ENCODE data around the gene IBSP.
A peak's percentile ranks its signal among the peaks of the same experiment; 100 is the strongest.

The IBSP gene

DNA sequence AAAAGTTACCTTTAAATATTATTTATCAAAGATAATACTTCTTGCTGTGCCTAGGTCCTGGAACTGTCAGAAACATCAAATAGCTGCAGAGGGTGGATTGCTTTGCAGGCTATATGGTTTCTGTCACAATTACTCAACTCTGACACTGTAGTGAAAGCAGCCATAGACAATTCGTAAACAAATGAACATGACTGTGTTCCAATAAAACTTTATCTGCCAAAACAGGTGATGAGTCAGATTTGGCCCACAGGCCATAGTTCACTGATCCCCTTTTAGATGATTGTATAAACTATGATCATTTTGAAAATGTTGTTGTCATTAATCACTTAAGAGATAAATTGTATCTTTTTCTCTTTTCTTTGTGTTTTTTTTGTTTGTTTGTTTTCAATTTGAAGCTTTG, 25.0 kb downstream of the IBSP start:
- no peak for DNase-seq
- no peak overlapping the region for H3K4me3 ChIP-seq (ENCODE audit: low read depth, low read length)
- H3K9me3 ChIP-seq (ENCODE audit: severe bottlenecking) = no peaks in the 10 kb centered on the region

DNA sequence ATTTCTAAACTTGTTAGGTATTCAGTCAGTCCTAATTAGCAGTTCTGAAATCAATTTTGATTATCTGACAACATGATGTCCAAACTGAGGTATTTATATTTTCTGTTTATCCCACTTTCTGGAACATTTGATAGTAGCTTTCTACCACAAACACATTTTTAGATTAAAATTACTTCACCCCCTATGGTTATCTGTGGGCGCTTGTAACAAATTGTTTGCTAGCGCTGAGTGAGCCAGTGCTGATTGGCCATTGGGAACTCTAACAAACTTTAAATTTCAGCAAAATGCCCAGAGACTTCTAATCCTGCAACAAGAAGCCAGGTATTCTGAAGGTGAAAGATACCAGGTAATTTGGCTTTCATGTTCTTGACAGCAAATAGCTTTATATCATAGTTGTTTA, 33.3 kb downstream of the IBSP start, which contains the start of gene MEPE:
Gene MEPE (plus strand): TSS at position 301 of the 400 bp plus-strand sequence. CDS start 1,746 bp downstream, outside the sequence.
- Histone ChIP-seq H3K4me3 (ENCODE audit: low read depth, low read length) (no peak within 1 kb of the TSS), H3K27me3 (ENCODE audit: insufficient read depth, low read depth, severe bottlenecking) (no peaks in the 10 kb centered on the region), H3K36me3 (no peaks in the 10 kb centered on the region), H3K27ac (no peak within 1 kb of the TSS), H3K9me3 (ENCODE audit: severe bottlenecking) (no peaks in the 10 kb centered on the region)
- no peak for TF ChIP-seq CTCF (IDR thresholded peaks at IDR 0.05; ENCODE audit: low read depth, low read length)
- DNase-seq = no peak

More for the DNA sequence above, 25.0 kb downstream of the IBSP start:
- H3K27me3 ChIP-seq (ENCODE audit: insufficient read depth, low read depth, severe bottlenecking) = no peaks in the 10 kb centered on the region
- no peak overlapping the region for H3K27ac ChIP-seq
- TF ChIP-seq CTCF (IDR thresholded peaks at IDR 0.05; ENCODE audit: low read depth, low read length) = no peak
- no peaks in the 10 kb centered on the region for H3K36me3 ChIP-seq

GRCh38 chr4:87834401-87834800, 35.0 kb downstream of the IBSP start:
- Histone ChIP-seq H3K4me3 (ENCODE audit: low read depth, low read length) (no peak overlapping the region), H3K27me3 (ENCODE audit: insufficient read depth, low read depth, severe bottlenecking) (no peaks in the 10 kb centered on the region), H3K9me3 (ENCODE audit: severe bottlenecking) (no peaks in the 10 kb centered on the region), H3K27ac (no peak overlapping the region), H3K36me3 (no peaks in the 10 kb centered on the region)
- no peak for TF ChIP-seq CTCF (IDR thresholded peaks at IDR 0.05; ENCODE audit: low read depth, low read length)
- no peak for DNase-seq

GRCh38 chr4:87835197-87835596, 35.8 kb downstream of the IBSP start:
- no peak for DNase-seq
- TF ChIP-seq CTCF (IDR thresholded peaks at IDR 0.05; ENCODE audit: low read depth, low read length) = no peak
- H3K36me3 ChIP-seq = no peaks in the 10 kb centered on the region
- no peak overlapping the region for H3K27ac ChIP-seq
- no peaks in the 10 kb centered on the region for H3K27me3 ChIP-seq (ENCODE audit: insufficient read depth, low read depth, severe bottlenecking)
- no peaks in the 10 kb centered on the region for H3K9me3 ChIP-seq (ENCODE audit: severe bottlenecking)
- no peak overlapping the region for H3K4me3 ChIP-seq (ENCODE audit: low read depth, low read length)

- DNase-seq = no peak
- Histone ChIP-seq H3K27ac (no peak overlapping the region), H3K27me3 (ENCODE audit: insufficient read depth, low read depth, severe bottlenecking) (no peaks in the 10 kb centered on the region), H3K9me3 (ENCODE audit: severe bottlenecking) (no peaks in the 10 kb centered on the region), H3K36me3 (no peaks in the 10 kb centered on the region), H3K4me3 (ENCODE audit: low read depth, low read length) (no peak overlapping the region)
- no peak for TF ChIP-seq CTCF (IDR thresholded peaks at IDR 0.05; ENCODE audit: low read depth, low read length)
Measured at GRCh38 chr4:87835743-87836142, 36.4 kb downstream of the IBSP start.

- no peak overlapping the region for H3K4me3 ChIP-seq (ENCODE audit: low read depth, low read length)
- H3K9me3 ChIP-seq (ENCODE audit: severe bottlenecking) = no peaks in the 10 kb centered on the region
- no peaks in the 10 kb centered on the region for H3K36me3 ChIP-seq
- H3K27ac ChIP-seq = no peak overlapping the region
- TF ChIP-seq CTCF (IDR thresholded peaks at IDR 0.05; ENCODE audit: low read depth, low read length) = peak; percentile 27; the same call in 1 of the 2 replicates
- no peak for DNase-seq
- no peaks in the 10 kb centered on the region for H3K27me3 ChIP-seq (ENCODE audit: insufficient read depth, low read depth, severe bottlenecking)
Measured at GRCh38 chr4:87838205-87838604, 38.9 kb downstream of the IBSP start.
